WTC11 (cell line): ENCODE results near the gene TBX3.
"Not testable (repeated sequence)": the region's sequence is repeated elsewhere in the genome, so short reads cannot be mapped to it uniquely, and the experiment has no call there.

Experiments
- ZBTB43 ChIP-seq: sonication (generic); formaldehyde crosslinking; IDR thresholded peaks from 2 replicates; pipeline ENCODE4 v1.8.1; 2023; ENCODE audit warnings: mild to moderate bottlenecking, missing genetic modification reagents
- TF ChIP-seq, protein P1 (sequence below): sonication (generic); formaldehyde crosslinking; IDR thresholded peaks from 2 replicates; pipeline ENCODE4 v1.8.0; 2022; ENCODE audit warnings: missing genetic modification reagents

DNA sequence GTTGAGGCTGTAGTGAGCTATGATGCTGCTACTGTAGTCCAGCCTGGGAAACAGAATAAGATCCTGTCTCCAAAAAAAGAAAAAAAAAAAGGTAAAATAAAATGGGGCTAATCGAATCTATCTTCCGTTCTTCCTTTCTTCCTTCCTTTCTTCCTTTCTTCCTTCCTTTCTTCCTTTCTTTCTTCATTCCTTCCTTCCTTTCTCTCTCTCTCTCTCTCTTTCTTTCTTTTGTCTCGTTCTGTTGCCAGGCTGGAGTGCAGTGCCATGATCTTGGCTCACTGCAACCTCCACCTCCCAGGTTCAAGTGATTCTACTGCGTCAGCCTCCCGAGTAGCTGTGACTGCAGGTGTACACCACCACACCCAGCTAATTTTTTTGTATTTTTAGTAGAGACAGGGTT lies 24.6 kb upstream of the TBX3 start:
- TF ChIP-seq ZBTB43 (CRISPR knock-in tag): not testable (repeated sequence)
- TF ChIP-seq, protein P1, sequence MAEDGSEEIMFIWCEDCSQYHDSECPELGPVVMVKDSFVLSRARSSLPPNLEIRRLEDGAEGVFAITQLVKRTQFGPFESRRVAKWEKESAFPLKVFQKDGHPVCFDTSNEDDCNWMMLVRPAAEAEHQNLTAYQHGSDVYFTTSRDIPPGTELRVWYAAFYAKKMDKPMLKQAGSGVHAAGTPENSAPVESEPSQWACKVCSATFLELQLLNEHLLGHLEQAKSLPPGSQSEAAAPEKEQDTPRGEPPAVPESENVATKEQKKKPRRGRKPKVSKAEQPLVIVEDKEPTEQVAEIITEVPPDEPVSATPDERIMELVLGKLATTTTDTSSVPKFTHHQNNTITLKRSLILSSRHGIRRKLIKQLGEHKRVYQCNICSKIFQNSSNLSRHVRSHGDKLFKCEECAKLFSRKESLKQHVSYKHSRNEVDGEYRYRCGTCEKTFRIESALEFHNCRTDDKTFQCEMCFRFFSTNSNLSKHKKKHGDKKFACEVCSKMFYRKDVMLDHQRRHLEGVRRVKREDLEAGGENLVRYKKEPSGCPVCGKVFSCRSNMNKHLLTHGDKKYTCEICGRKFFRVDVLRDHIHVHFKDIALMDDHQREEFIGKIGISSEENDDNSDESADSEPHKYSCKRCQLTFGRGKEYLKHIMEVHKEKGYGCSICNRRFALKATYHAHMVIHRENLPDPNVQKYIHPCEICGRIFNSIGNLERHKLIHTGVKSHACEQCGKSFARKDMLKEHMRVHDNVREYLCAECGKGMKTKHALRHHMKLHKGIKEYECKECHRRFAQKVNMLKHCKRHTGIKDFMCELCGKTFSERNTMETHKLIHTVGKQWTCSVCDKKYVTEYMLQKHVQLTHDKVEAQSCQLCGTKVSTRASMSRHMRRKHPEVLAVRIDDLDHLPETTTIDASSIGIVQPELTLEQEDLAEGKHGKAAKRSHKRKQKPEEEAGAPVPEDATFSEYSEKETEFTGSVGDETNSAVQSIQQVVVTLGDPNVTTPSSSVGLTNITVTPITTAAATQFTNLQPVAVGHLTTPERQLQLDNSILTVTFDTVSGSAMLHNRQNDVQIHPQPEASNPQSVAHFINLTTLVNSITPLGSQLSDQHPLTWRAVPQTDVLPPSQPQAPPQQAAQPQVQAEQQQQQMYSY (CRISPR knock-in tag): not testable (repeated sequence)
